Neural cell (in vitro differentiated cells): Measurements from ENCODE around the gene STAC.

Source experiments
- CTCF ChIP-seq: fragments of 450-650 bp; IDR thresholded peaks from 2 replicates; pipeline ENCODE4 v1.5.1; 2014; ENCODE audit warnings: antibody characterized with exemption, mild to moderate bottlenecking, moderate library complexity; ENCODE audit not compliant: poor library complexity, severe bottlenecking
- EP300 ChIP-seq: fragments of 450-650 bp; conservative IDR thresholded peaks from 2 replicates; pipeline ENCODE4 v1.6.1; 2014; ENCODE audit warnings: antibody characterized with exemption, mild to moderate bottlenecking, moderate library complexity; ENCODE audit not compliant: poor library complexity, severe bottlenecking
- EZH2 ChIP-seq: fragments of 200-600, 300-800 bp; shearing (Covaris generic), sonication (generic); IDR thresholded peaks from 2 replicates; pipeline ENCODE4 v1.6.1; 2014; ENCODE audit warnings: antibody characterized with exemption, low read length, borderline replicate concordance, mild to moderate bottlenecking; ENCODE audit not compliant: insufficient read depth, poor library complexity, severe bottlenecking
- MXI1 ChIP-seq: fragments of 450-650 bp; conservative IDR thresholded peaks from 2 replicates; pipeline ENCODE4 v1.6.1; 2014; ENCODE audit warnings: antibody characterized with exemption, mild to moderate bottlenecking; ENCODE audit not compliant: poor library complexity, severe bottlenecking
- POLR2AphosphoS5 ChIP-seq: IDR thresholded peaks from 2 replicates; pipeline ENCODE4 v1.6.1; 2012
- RAD21 ChIP-seq: fragments of 450-650 bp; conservative IDR thresholded peaks from 2 replicates; pipeline ENCODE4 v1.6.1; 2014; ENCODE audit warnings: antibody characterized with exemption, mild to moderate bottlenecking, moderate library complexity
- REST ChIP-seq: IDR thresholded peaks from 2 replicates; pipeline ENCODE4 v1.6.1; 2012; ENCODE audit warnings: borderline replicate concordance
- SMC3 ChIP-seq: fragments of 450-650 bp; conservative IDR thresholded peaks from 2 replicates; pipeline ENCODE4 v1.6.1; 2014; ENCODE audit warnings: antibody characterized with exemption, mild to moderate bottlenecking, moderate library complexity; ENCODE audit not compliant: poor library complexity
- TAF1 ChIP-seq: IDR thresholded peaks from 2 replicates; pipeline ENCODE4 v1.6.1; 2012; ENCODE audit warnings: low read depth

GRCh38 chr3:36489679-36490425 is 109.5 kb downstream of the STAC start:
- TF ChIP-seq CTCF (no peak), RAD21 (no peak), EZH2 (no peak), POLR2AphosphoS5 (no peak), EP300 (no peak), TAF1 (no peak), REST (no peak), SMC3 (no peak), MXI1 (no peak)
